Stimulated activated CD4-positive, alpha-beta T cell treated with anti-CD3 and anti-CD28 coated beads, Interleukin-12 subunit alpha, Interleukin-12 subunit beta, amount 100 ng/mL, for 24 hours (primary cell): ENCODE results near the gene CEP78.
A peak's percentile ranks its signal among the peaks of the same experiment; 100 is the strongest.

Experiments used
- DNase-seq, 2 experiments: peaks; one replicate each; pipeline ENCODE4 v3.0.0-alpha.2; 2020; ENCODE audit warnings: low read depth in 2 of 2

The CEP78 gene

DNA sequence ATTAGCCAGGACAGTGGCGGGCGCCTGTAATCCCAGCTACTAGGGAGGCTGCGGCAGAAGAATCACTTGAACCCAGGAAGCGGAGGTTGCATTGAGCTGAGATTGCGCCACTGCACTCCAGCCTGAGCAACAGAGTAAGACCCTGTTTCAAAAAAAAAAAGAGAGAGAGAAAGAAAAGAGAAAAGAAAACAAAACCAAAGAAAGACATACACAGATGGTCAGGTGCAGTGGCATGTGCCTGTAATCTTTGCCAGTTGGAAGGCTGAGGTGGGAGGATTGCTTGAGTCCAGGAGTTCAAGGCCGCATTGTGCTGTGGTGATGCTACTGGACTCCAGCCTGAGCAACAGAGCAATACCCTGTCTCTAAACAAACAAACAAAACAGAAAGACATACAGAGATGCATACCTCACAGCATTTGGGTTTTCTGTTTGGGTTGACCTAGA, 51.1 kb downstream of the CEP78 start:
- DNase-seq, result no peak

DNA sequence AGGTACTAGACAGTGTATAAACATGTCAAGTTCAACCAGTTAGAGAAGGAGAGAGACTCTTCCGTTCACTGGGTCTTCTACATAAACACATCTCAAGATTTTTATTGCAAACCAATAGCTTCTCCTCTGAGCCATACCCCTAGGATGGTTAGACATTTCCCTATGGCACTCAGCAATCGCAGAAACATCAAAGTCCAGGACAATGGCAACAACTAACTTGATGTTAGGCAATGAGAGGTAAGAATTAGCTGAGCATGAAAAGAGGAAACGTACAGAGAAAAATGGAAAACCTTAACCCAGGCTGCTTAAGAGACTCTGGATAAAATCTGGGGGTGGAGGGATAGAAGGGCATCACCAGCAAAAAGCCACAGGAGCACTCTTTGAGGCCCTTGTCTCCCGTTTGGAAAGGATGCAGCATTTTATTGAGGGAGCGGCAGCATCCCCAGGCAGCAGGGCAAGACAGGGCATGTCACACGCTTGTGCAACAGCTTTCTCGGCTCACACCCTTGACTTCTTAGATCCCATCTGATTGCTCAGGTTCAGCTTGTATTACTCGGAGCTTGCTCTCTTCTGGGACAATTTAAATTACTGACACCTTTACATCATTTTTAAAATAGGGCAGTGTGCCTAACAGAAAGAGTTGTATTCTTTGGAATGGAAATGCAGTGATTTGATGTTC, 52.5 kb downstream of the CEP78 start:
- DNase-seq, result no peak

DNA sequence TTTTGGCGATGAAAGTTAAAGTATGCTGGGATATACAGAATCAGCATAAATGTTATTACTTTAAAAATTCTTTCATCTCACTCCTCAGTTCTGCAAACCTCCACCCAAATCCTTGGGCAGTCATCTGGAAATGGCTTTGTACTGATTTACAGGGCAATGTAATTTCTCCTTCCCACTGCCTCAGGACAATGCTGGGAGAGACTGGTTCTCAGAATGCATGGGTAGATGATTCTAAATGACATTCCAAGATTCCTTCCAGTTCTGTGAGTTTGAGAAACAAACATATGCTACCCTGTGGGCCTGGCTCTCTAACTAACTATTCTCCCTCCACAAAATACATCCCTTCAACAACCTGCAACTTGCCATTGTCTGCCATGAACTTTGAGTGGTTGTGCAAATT, 53.6 kb downstream of the CEP78 start:
- no peak for DNase-seq

DNA sequence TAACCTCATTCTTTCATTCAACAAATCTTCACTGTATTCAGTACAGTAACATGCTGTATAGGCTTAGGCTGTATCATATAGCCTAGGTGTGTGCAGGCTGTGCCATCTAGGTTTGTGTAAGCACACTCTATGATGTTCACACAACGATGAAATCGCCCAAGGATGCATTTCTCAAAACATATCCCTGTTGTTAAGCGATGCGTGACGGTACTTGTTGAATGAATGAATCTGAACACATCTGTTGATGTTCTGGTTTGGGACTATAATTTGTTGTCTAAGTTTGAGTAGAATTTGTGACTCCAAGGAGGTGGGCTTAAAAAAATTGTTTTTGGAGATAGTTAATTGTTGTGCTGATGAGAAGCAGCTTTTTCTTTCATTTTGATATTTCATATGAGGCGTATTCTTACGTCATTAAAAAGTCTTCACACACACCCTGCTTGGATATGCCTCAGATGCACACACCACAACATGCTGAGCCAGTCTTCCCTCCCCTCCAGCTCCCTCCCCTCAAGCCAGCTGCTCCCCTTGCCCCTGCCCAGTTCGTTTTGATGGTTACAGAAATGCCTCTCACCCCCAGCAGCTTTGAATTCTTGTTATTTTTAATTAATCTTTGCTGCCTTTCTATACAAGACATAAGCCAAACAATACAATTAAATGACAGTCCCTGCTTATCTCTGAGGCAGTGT, 55.5 kb downstream of the CEP78 start:
- DNase-seq, result no peak

DNA sequence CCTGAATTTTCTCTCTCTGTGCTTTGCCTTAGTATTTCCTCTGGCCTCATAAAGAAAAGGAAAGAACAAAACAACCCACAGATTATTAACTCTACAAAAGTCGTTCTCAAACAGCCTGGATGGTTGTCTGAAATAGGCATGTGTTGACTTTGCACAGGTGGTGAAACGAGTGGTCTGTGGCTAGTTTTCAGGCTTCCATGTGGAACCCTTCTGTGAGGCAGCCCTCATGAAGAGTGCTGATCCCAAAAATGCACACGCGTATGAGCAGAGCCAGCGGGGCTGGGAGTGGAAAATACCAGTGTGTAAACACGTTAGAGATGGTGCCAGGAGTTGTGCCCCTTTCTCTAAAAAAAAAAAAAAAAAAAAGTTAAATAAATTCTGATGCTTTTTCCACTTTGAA, 56.2 kb downstream of the CEP78 start:
- no peak for DNase-seq

DNA sequence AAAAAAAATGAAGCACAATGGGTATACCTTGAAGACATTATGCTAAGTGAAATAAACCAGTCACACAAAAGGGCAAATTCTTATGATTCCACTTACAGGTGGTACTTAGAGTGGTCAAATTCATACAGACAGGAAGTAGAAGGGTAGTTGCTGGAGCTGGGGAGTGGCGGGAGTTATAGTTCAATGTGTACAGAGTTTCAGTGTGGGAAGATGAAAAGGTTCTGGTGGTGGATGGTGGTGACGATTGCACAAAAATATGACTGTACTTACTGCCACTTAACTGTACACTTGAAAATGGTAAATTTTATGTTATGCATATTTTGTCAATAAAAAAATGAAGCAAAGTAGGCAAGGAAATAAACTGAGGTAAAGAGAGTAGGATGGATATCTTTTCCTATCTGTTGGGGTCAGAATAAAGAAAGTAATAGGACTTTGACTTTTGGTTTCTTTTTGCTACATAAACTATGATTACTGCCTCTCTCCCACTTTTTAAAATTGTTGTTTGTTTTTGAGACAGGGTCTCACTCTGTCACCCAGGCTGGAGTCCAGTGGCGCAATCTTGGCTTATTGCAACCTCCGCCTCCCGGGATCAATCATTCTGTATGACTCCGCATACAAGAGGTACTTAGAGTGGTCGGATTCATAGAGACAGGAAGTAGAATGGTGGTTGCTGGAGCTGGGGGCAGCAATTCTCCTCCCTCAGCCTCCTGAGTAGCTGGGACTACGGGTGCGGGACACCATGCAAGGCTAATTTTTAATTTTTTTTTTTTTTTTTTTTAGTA, 57.0 kb downstream of the CEP78 start:
- DNase-seq, result no peak

DNA sequence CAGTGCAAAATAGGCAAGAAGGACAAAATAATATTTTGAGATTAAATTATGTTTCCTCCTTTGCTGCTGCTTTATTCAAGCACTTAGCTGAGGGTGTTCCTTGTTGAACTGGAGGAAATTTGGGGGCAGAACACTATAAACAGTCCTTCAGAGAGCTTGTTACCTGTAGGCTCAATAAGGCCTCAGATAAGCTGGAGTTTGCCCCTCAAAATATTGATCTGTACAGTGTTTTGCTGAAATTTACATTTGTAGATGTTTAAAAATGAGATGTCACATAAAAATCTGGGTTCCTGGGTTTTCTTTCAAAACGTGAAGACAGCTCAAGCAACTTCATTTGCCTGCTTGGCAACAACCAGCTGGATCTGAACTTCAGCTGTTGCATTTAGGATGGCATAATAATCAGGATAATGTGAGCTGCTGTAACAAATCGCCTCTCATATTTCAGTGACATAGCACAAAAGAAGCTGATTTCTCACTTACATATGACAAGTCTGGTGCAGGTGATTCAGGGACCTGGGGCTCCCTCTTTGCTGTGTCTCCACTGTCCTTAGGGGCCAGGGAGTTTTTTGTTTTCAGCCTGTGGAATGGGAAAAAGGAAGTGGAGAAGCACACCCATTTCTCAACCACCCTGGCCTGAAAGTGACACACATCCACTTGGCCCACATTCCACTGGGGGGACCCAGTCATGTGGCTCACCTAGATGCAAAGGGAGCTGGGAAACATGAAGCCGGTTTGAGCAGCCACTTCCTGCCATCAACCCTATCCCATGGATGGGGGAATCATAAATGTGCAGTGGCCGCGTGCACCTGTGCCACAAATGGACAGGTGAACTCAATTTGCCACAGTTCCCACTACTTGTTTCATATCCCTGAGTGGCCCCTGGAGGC, 58.7 kb downstream of the CEP78 start:
- no peak for DNase-seq

DNA sequence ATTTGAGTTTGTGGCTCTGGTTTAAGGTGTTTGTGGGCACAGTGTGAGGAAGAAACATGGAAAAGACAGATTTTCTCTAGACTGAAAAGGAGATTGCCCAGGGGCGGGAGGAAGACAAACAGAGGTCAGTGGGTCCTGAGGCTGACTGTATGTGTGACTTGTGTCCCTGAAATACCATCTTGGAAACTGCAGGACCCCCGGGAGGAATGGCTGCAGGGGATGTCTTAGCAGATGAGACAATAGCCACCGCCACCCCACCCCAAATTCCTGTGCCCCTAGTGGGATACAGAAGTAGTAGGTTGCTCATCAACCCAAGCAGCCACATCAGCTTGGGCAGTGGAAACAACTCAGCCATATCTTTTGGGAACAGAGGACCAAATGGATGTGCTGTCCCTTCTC, 59.3 kb downstream of the CEP78 start:
- DNase-seq, result no peak

DNA sequence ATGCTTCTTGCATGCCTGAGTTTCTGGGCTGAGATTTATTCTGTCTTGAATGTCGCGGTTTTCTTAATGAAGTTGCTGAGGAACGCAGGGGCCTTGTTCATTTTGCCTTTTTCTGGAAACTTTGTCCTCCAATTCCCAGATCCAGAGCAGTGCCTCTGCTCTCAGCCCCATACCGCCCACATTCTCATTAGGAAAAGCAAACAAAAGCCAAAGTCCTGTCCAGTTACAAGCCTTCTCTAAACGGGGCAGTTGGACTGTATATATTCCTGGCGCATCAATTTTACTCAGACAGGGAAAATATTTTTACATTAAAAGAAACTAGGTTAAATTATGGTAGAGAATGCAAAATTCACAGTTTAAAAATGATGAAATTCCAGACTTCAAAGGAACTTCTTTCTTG, 59.9 kb downstream of the CEP78 start:
- DNase-seq, result no peak

DNA sequence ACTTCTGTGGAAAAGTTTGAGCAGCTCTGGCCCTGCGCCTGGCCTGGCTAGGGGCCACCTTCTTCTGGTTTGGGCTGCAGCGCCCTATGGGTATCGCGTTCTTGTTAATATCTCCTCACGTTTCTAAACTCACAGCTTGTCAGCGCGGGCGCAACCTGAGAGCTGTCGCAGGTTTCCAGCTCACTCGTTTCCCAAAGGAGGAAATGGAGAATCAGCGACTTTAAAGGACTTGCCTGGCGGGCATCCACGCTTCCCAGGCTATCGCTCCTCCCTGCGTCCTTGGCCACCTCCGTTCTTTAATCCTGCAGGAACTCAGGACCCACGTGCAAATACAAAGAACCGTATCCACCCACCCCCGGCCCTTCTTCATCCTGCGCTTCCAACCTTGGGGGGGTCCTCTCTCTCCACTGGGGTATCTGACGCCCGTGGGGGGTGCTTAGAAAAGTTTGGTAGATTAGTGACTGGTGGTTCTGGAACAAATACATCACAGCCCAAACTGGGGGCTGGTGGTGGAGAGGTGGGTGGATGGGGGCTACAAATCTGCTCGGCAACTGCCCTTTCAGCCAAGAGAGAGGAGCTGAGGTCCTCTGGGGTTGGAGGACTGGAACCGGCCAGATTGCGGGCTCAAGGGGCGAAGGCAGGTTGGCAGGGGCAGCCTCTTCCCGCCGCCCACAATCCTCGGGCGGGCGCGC, 60.5 kb downstream of the CEP78 start:
- peak; percentile 3 to 9 for DNase-seq

DNA sequence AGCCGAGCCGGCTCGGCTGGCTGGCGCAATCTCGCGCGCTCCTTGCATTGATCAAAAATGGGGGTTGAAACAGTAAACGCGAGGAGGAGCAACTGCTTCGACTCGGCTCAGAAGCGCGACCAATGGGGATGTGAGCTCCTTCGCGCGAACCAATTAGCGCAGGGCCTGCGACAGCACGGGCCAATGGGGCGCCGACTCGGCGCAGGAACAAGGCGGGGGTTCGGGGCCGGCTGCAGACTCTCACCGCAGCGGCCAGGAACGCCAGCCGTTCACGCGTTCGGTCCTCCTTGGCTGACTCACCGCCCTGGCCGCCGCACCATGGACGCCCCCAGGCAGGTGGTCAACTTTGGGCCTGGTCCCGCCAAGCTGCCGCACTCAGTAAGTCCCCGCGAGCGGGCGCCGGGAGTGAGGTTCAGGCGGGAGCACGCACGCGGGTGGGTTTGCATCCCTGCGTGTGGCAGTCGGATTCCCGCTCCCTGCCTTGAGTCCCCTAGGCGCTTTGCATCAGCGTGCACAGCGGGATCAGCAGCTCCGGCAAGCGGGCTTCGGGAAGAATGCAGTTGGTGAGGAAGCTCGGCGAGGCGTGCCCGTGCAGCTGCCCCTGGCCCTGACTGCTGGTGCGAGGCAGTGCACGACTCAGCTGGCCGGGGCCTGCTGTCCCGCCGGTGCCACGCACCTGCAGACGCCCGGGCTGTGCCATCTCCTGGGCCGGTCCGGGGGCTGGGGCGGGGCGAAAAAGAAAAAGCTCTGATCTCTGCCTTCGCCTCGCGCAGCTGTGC, 61.2 kb downstream of the CEP78 start, which contains the start of gene PSAT1:
Gene PSAT1 (plus strand): TSS at position 233 of the 779 bp plus-strand sequence. CDS start 86 bp downstream, at position 319.
- peak; percentile 84 to 85 for DNase-seq

DNA sequence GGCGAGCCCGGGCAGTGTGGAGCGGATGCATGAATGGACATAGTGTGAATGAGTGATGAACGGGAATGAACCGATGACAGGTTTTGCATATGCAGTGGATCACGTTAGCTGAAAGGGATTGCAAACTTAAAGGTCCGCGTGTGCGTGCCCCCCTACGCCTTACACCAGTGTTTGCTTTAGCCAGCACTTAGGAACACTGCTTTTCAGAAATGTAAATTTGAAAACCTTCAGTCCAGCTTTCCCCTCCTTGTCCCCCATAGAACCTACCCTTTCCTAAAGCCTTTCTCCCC, 61.7 kb downstream of the CEP78 start:
- DNase-seq, result no peak

DNA sequence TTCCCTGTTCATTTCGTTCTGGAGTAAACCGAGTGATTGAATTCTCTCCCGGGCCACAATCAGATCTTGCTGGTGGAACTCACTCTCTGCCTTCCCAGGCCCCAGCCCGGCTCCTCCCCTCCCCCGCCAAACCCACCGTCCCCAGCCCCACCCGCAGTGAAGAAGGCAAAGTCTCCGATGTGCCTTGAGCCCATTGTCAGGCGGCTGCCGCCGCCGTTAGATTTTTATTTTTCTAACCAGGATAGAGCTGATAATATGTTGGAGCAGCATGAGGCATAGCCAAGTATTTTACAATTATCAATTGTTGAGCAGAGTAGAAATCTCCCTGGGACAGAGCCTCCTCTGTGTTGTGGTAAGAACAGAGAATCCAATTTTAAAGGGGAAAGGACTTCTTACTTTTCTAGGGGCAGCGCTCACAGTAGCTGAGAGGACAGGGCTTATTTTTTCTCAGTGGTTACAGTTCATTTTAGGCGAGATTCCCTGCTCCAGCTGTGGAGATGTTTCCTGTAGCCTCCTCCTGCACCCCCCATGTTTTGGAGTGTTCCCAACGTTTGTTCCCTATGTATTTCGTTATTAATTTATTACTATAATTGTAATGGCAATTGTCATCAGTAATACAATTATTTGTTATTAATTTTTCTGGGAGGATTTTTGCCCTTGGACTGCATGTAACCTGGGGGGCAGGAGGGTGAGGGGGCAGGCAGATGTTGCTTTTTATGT, 62.3 kb downstream of the CEP78 start:
- DNase-seq, result peak in 1 of 2 experiments; percentile 22

DNA sequence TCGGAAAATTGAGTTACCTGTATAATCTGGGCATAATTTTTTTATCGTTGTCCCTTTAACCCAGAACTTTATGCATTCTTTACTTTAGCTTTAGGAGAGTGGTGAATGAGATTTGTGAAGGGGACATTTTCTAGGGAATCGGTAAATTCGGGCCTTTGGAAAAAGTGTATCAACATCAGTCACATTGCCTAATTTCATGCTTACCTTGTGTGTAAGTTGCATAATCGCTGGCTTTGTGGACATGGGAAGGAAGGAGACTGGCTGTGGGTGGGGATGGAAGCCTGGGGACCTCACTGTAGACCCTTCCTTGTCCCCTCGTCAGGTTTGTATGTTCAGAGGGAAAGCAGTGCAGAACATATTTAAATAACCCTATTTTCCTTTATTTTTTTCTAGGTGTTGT, 64.3 kb downstream of the CEP78 start:
- DNase-seq, result no peak

DNA sequence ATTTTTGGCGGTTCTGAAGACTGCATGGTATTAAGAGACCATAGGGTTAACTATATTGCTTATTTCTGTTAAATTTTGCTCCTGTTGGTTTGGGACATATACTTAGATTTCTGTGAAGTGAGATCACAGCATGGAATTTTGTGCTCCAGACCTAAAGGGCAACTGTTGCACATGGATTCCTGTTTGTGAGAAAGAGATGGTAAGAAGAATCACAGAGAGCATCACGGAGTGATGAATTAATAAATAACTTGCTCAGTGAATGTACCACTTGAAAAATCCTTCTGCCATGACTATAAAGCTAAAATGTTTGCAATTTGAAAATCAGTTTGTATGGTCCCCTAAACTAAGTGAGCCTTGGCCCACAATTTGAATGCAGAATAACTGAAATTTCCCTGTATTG, 65.6 kb downstream of the CEP78 start:
- DNase-seq, result no peak

DNA sequence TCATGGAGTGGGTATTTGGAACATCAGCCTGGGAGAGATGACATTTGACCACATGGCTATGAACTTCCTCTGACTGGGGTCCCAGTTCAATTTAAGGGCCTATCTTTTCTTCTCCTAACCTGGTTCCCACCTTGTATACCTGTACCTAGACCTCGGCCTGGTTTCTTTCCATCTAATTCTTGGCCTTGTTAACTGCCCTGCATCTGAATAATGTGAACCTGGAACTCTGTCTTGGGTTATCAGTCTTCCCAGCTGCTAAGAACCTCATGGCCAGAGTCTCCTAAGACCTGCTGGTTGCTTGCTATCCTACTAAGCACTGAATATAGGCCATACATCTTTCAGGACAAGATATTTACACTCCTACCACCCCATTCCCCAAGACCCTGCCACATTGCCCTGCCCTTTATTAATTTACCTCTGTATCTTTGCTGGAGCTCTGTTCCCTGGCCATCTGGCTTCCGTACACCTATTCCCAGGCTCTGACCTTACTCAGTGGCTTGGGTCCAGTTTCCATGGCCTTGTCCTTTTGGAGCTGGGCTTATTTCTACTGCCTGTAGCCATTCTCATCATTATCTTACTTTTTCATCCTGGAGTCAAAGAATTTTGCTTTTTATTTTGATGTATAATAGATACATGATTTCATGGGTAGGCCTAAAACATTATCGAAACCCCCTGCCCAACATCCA, 67.6 kb downstream of the CEP78 start:
- DNase-seq, result no peak

DNA sequence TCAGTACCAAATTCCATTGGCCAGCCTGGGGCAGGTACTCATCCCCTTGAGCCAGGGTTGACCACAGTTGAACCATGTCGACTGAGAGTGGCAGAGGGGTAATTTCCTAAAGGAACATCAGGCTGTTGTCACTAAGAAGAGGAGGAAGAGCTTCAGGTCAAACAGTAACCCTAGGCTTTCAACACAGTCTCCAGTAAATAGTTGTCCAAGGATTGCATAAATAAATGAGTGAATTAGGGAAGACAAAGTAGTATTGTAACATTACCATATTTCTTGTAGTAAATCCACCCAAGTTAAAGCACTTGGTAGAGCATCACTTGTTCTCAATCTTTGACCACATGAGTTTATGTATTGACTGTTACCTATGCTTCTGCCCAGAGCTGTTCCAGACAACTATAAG, 68.5 kb downstream of the CEP78 start:
- no peak for DNase-seq

DNA sequence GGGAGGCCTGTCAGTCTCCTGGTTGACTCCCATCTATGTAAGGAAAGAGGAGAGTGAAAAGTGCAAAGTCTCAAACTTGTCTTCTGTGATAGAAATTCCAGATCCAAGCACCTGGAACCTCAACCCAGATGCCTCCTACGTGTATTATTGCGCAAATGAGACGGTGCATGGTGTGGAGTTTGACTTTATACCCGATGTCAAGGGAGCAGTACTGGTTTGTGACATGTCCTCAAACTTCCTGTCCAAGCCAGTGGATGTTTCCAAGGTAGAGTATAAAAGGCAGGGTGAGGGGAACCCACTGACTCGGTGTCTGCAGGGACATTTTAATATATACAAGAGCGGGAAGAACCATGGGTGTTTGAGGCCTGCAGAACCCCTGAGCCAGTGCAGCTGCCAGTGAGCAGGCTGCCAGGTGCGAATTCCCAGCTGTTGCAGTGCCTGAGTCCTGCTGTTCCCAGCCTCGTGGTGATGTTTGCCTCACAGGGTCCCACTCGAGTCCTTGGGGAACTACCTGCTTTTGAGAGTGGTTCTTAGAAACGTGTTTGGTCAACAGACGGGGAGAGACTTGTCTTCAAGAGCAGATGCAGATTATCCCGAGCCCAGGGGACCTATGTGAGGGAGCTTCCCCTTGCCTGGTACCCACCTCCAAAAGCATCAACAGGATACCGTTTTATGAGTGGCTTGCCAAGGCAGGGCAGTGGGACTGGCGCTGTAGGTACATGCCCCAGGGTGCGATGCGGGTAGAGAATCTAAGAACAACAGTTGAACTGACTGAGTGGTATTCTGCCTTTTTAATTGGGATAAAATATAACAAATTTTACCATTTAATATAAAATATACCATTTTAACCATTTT, 70.6 kb downstream of the CEP78 start:
- DNase-seq, result no peak
